CD14-positive monocyte (primary cell): Measurements from ENCODE around the gene ARFGAP1. TPM values are rescaled to one million over a fixed set of nuclear protein-coding genes. Genes with fewer than 3 reads are reported as not detected.

Experiments used
- DNase-seq, 3 donors: peaks; one replicate each; pipeline ENCODE4 v3.0.0-alpha.2; 2011 to 2022
- H2AFZ ChIP-seq: 2 replicates; pipeline ENCODE4 v1.6.0; 2012; ENCODE audit warnings: mild to moderate bottlenecking, low read depth, low read length, inconsistent platforms; ENCODE audit not compliant: insufficient read depth, poor library complexity, severe bottlenecking
- H3K27ac ChIP-seq, 2 donors: 1 replicate in 1 of 2; 2 replicates in 1 of 2; pipeline ENCODE4 v1.5.1; 2012 to 2013; ENCODE audit warnings: low read length in 2 of 2, control low read depth in 1 of 2, inconsistent platforms in 1 of 2, low read depth in 1 of 2, mild to moderate bottlenecking in 1 of 2
- H3K27me3 ChIP-seq, 2 donors: one replicate each; pipeline versions ENCODE4 v1.6.0 to v1.6.1; 2011 to 2013; ENCODE audit warnings: low read length in 2 of 2; ENCODE audit not compliant: control insufficient read depth in 2 of 2, insufficient read depth in 2 of 2
- H3K36me3 ChIP-seq, 2 donors: replicated peaks in 1 of 2; 1 replicate in 1 of 2; 2 replicates in 1 of 2; pipeline versions ENCODE4 v1.5.1 to v1.6.1; 2012 to 2013; ENCODE audit warnings: low read length in 2 of 2, control low read depth in 1 of 2, inconsistent platforms in 1 of 2, mild to moderate bottlenecking in 1 of 2; ENCODE audit not compliant: insufficient read depth in 2 of 2, control insufficient read depth in 1 of 2
- H3K4me1 ChIP-seq, 2 donors: 1 replicate in 1 of 2; 2 replicates in 1 of 2; pipeline versions ENCODE4 v1.5.1 to v1.6.1; 2012 to 2013; ENCODE audit warnings: low read length in 2 of 2, control low read depth in 1 of 2, inconsistent platforms in 1 of 2, mild to moderate bottlenecking in 1 of 2, moderate library complexity in 1 of 2; ENCODE audit not compliant: insufficient read depth in 2 of 2, control insufficient read depth in 1 of 2
- H3K4me2 ChIP-seq: replicated peaks from 2 replicates; pipeline ENCODE3; 2012; ENCODE audit warnings: low read length, moderate library complexity, mild to moderate bottlenecking; ENCODE audit not compliant: poor library complexity, severe bottlenecking; ENCODE audit errors: extremely low read depth
- H3K4me3 ChIP-seq, 3 experiments: fragments of 200-600 bp in 1 of 3; sonication (generic) in 1 of 3; replicated peaks in 1 of 3; 1 replicate in 2 of 3; 2 replicates in 1 of 3; pipeline ENCODE4 v1.5.1; 2011 to 2013; ENCODE audit warnings: low read length in 3 of 3, mild to moderate bottlenecking in 3 of 3, control low read depth in 2 of 3, low read depth in 2 of 3, inconsistent platforms in 1 of 3, moderate library complexity in 1 of 3
- H3K79me2 ChIP-seq: 2 replicates; pipeline ENCODE4 v1.6.0; 2012; ENCODE audit warnings: mild to moderate bottlenecking, control low read depth, inconsistent platforms, low read length, moderate library complexity; ENCODE audit not compliant: insufficient read depth
- H3K9ac ChIP-seq: 2 replicates; pipeline ENCODE4 v1.6.0; 2017; ENCODE audit warnings: low read length, mild to moderate bottlenecking; ENCODE audit not compliant: insufficient read depth, poor library complexity, severe bottlenecking
- H3K9me3 ChIP-seq, 2 donors: replicated peaks in 1 of 2; 1 replicate in 1 of 2; 2 replicates in 1 of 2; pipeline versions ENCODE4 v1.5.1 to v1.6.1; 2012 to 2013; ENCODE audit warnings: low read length in 2 of 2, control low read depth in 1 of 2; ENCODE audit not compliant: control insufficient read depth in 1 of 2, insufficient read depth in 1 of 2
- H4K20me1 ChIP-seq: 2 replicates; pipeline ENCODE4 v1.6.0; 2012; ENCODE audit warnings: mild to moderate bottlenecking, low read length, control low read depth, moderate library complexity; ENCODE audit not compliant: insufficient read depth
- H3K27ac Mint-ChIP-seq, 7 donors: one replicate each; pipeline ENCODE4 v1.8.0; 2020; ENCODE audit warnings: mild to moderate bottlenecking in 7 of 7, mixed read lengths in 7 of 7, moderate library complexity in 6 of 7, inconsistent platforms in 2 of 7
- H3K27me3 Mint-ChIP-seq, 3 donors: one replicate each; pipeline ENCODE4 v1.8.0; 2021 to 2022; ENCODE audit warnings: low read depth in 3 of 3, mild to moderate bottlenecking in 3 of 3, mixed read lengths in 3 of 3, moderate library complexity in 3 of 3, inconsistent platforms in 1 of 3
- H3K36me3 Mint-ChIP-seq, 2 donors: one replicate each; pipeline ENCODE4 v1.8.0; 2020; ENCODE audit warnings: mixed read lengths in 2 of 2, inconsistent platforms in 1 of 2, mild to moderate bottlenecking in 1 of 2
- H3K4me1 Mint-ChIP-seq: one replicate; pipeline ENCODE4 v1.8.0; 2020; ENCODE audit warnings: mild to moderate bottlenecking, mixed read lengths
- H3K4me3 Mint-ChIP-seq, 2 donors: one replicate each; pipeline ENCODE4 v1.8.0; 2020; ENCODE audit warnings: mild to moderate bottlenecking in 2 of 2, mixed read lengths in 2 of 2, moderate library complexity in 1 of 2
- H3K9me3 Mint-ChIP-seq, 7 donors: one replicate each; pipeline ENCODE4 v1.8.0; 2020 to 2022; ENCODE audit warnings: mixed read lengths in 7 of 7, mild to moderate bottlenecking in 6 of 7, moderate library complexity in 6 of 7, inconsistent platforms in 2 of 7
- CTCF ChIP-seq: fragments of 200-600 bp; IDR thresholded peaks from one replicate; pipeline ENCODE4 v1.8.0; 2022; ENCODE audit warnings: antibody characterized with exemption, mild to moderate bottlenecking
- WGBS: methylation state at CpG from one replicate; pipeline ENCODE4 v1.1.5; 2013; ENCODE audit warnings: missing lambda C conversion rate; ENCODE audit not compliant: insufficient coverage; 5-methylcytosine and 5-hydroxymethylcytosine counted together
- intact Hi-C, 2 donors: fragments of 100-400 bp; cut with micrococcal nuclease; formaldehyde crosslinking; loops; one replicate each; pipeline versions ENCODE4 v1.15.0 to v1.15.1; 2023
- polyA plus RNA-seq, 3 donors: library from polyadenylated mRNA; depleted of rRNA in 1 of 3; unstranded in 2 of 3; stranded (reverse) in 1 of 3; fragments of 300-500 nt in 2 of 3; fragments of >200 nt in 1 of 3; fragmentation: Illumina TruSeq in 2 of 3; gene quantifications; 1 replicate in 2 of 3; 2 replicates in 1 of 3; pipeline ENCODE4 v1.2.3, GENCODE V29; 2012 to 2021

Gene ARFGAP1
- polyA plus RNA-seq, 3 donors, result 11.2 to 99.8 (median 14.1) TPM

DNA sequence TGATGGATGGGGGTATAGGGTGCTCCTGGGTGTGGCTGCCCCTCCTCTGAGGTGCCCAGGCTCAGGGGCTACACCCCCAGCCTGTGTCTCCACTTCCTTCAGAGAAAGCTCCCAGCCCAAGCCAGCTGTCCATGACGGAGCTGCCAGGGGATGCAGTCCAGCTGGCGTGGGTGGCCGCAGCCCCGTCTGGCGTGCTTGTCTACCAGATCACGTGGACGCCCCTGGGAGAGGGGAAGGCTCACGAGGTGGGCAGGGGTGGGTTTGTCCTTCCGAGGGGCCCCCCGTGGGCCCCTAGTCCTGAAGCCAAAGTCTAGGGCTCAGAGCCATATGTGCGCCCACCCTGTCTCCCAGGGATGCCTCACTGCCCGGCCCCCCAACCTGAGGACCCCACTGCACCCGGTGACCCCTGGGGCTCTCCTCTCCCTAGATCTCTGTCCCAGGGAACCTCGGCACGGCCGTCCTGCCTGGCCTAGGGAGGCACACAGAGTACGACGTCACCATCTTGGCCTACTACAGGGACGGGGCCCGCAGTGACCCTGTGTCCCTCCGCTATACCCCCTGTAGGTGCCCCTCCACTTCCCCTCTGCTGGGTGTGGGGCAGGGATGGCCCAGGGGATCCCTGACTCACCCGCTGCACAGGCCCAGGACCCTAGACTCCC lies 40.2 kb downstream of the ARFGAP1 start:
- Histone ChIP-seq H3K79me2 (no peaks in the 10 kb centered on the region), H3K4me3 (no peak overlapping the region), H3K27ac (no peak overlapping the region), H3K4me1 (no peaks in the 10 kb centered on the region), H3K9ac (no peak overlapping the region), H3K9me3 (no peaks in the 10 kb centered on the region), H4K20me1 (no peaks in the 10 kb centered on the region), H3K27me3 (no peaks in the 10 kb centered on the region), H3K36me3 (no peaks in the 10 kb centered on the region), H3K4me2 (no peak overlapping the region), H2AFZ (no peak overlapping the region)
- H3K27ac Mint-ChIP-seq, result peak overlapping the region in 1 of 7 donors; percentile 33
- no peaks in the 10 kb centered on the region for H3K4me1 Mint-ChIP-seq
- H3K36me3 Mint-ChIP-seq, result no peaks in the 10 kb centered on the region
- no peaks in the 10 kb centered on the region for H3K9me3 Mint-ChIP-seq
- intact Hi-C loops, result no loop called here
- DNase-seq, result no peak
- no peak overlapping the region for H3K4me3 Mint-ChIP-seq
- no peak for TF ChIP-seq CTCF
- WGBS, result 94% methylated on average over 21 of the region's 22 CpGs
- peaks cover 2 to 3% (median 2%) of the 10 kb centered on the region in 3 donors for H3K27me3 Mint-ChIP-seq

GRCh38 chr20:63313349-63314014 lies 40.9 kb downstream of the ARFGAP1 start:
- H3K27me3 Mint-ChIP-seq, result peaks cover 2 to 4% (median 3%) of the 10 kb centered on the region in 3 donors
- H4K20me1 ChIP-seq, result no peaks in the 10 kb centered on the region
- H3K4me3 Mint-ChIP-seq, result no peak overlapping the region
- H3K79me2 ChIP-seq, result no peaks in the 10 kb centered on the region
- WGBS, result 91% methylated on average over 23 of the region's 25 CpGs
- H3K36me3 Mint-ChIP-seq, result no peaks in the 10 kb centered on the region
- no peak overlapping the region for H3K9ac ChIP-seq
- no peaks in the 10 kb centered on the region for H3K27me3 ChIP-seq
- no peaks in the 10 kb centered on the region for H3K9me3 Mint-ChIP-seq
- intact Hi-C loops, result no loop called here
- no peak overlapping the region for H2AFZ ChIP-seq
- H3K4me3 ChIP-seq, result no peak overlapping the region
- no peaks in the 10 kb centered on the region for H3K36me3 ChIP-seq
- no peaks in the 10 kb centered on the region for H3K9me3 ChIP-seq
- H3K4me1 Mint-ChIP-seq, result no peaks in the 10 kb centered on the region
- H3K4me1 ChIP-seq, result no peaks in the 10 kb centered on the region
- no peak for TF ChIP-seq CTCF
- H3K27ac ChIP-seq, result no peak overlapping the region
- no peak overlapping the region for H3K4me2 ChIP-seq
- H3K27ac Mint-ChIP-seq, result peak overlapping the region in 1 of 7 donors; percentile 33
- DNase-seq, result no peak
